HEK293 (cell line): Measurements from ENCODE around the gene RAP1GAP.

Source experiments
- CTCF ChIA-PET: fragments of 350-600 bp; formaldehyde crosslinking; extraction: SDS; loops from one replicate; lab custom pipeline; 2021; ENCODE audit warnings: antibody characterized with exemption; lab: Yijun Ruan, JAX
- POLR2A ChIA-PET: fragments of 300-600 bp; formaldehyde crosslinking; extraction: SDS; loops from one replicate; lab custom pipeline; 2020; ENCODE audit warnings: antibody characterized with exemption, inconsistent platforms; lab: Yijun Ruan, JAX
- H3K27ac ChIP-seq: fragments of 200-500 bp; sonication (Bioruptor generic); 2 replicates; pipeline ENCODE4 v1.5.1; 2014; ENCODE audit warnings: low read depth, low read length, control low read depth, inconsistent platforms; ENCODE audit errors: extremely low read depth
- H3K36me3 ChIP-seq, 2 experiments: fragments of 200-500 bp in 1 of 2; sonication (Bioruptor generic) in 1 of 2; 1 replicate in 1 of 2; 2 replicates in 1 of 2; pipeline ENCODE4 v1.5.1; 2014 to 2017; ENCODE audit warnings: inconsistent platforms in 2 of 2, low read length in 2 of 2; ENCODE audit not compliant: control insufficient read depth in 2 of 2, insufficient read depth in 1 of 2
- H3K4me1 ChIP-seq: fragments of 200-500 bp; sonication (Bioruptor generic); 2 replicates; pipeline ENCODE4 v1.5.1; 2014; ENCODE audit warnings: mild to moderate bottlenecking, low read length, inconsistent platforms; ENCODE audit not compliant: control insufficient read depth, insufficient read depth
- H3K4me3 ChIP-seq: 2 replicates; pipeline ENCODE4 v1.5.1; 2011; ENCODE audit warnings: low read depth, mild to moderate bottlenecking, control low read depth, low read length, moderate library complexity
- H3K9me3 ChIP-seq: fragments of 200-500 bp; sonication (Bioruptor generic); 2 replicates; pipeline ENCODE4 v1.5.1; 2014; ENCODE audit warnings: low read depth, low read length, inconsistent platforms; ENCODE audit not compliant: control insufficient read depth, insufficient read depth
- ELK4 ChIP-seq: IDR thresholded peaks from 2 replicates; pipeline ENCODE4 v1.6.1; 2011; ENCODE audit warnings: mild to moderate bottlenecking, low read depth, low read length, borderline replicate concordance
- KLF8 ChIP-seq: fragments of 450-650 bp; formaldehyde crosslinking; IDR thresholded peaks from 2 replicates; pipeline ENCODE4 v1.5.1; 2016; ENCODE audit warnings: missing biosample characterization, missing genetic modification characterization
- KLF9 ChIP-seq: fragments of 450-650 bp; formaldehyde crosslinking; IDR thresholded peaks from 2 replicates; pipeline ENCODE4 v1.5.1; 2016; ENCODE audit warnings: missing biosample characterization, missing genetic modification characterization, low read depth
- PRDM10 ChIP-seq: fragments of 450-650 bp; formaldehyde crosslinking; IDR thresholded peaks from 2 replicates; pipeline ENCODE4 v1.5.1; 2016; ENCODE audit warnings: missing biosample characterization, missing genetic modification characterization
- PRDM4 ChIP-seq: fragments of 450-650 bp; formaldehyde crosslinking; IDR thresholded peaks from 2 replicates; pipeline ENCODE4 v1.5.1; 2017; ENCODE audit warnings: missing biosample characterization, missing genetic modification characterization
- SETDB1 ChIP-seq: IDR thresholded peaks from one replicate; pipeline ENCODE4 v1.6.1; 2017; ENCODE audit warnings: mild to moderate bottlenecking, low read length, moderate library complexity, mixed read lengths; ENCODE audit not compliant: insufficient read length
- TCF7L2 ChIP-seq: IDR thresholded peaks from 2 replicates; pipeline ENCODE4 v1.6.1; 2011; ENCODE audit warnings: low read depth, mild to moderate bottlenecking, inconsistent platforms, low read length, moderate library complexity, borderline replicate concordance
- TRIM28 ChIP-seq: IDR thresholded peaks from 2 replicates; pipeline ENCODE4 v1.6.1; 2011; ENCODE audit warnings: low read length, control low read depth, borderline replicate concordance
- TSHZ1 ChIP-seq: fragments of 450-650 bp; formaldehyde crosslinking; IDR thresholded peaks from 2 replicates; pipeline ENCODE4 v1.5.1; 2016; ENCODE audit warnings: missing biosample characterization, missing genetic modification characterization, borderline replicate concordance
- ZFP69B ChIP-seq: fragments of 450-650 bp; formaldehyde crosslinking; IDR thresholded peaks from 2 replicates; pipeline ENCODE4 v1.5.1; 2016; ENCODE audit warnings: missing biosample characterization, missing genetic modification characterization
- ZNF175 ChIP-seq: fragments of 450-650 bp; formaldehyde crosslinking; IDR thresholded peaks from 2 replicates; pipeline ENCODE4 v1.5.1; 2016; ENCODE audit warnings: missing biosample characterization, missing genetic modification characterization
- ZNF335 ChIP-seq: fragments of 450-650 bp; formaldehyde crosslinking; conservative IDR thresholded peaks from 2 replicates; pipeline ENCODE4 v1.5.1; 2016; ENCODE audit warnings: missing biosample characterization, missing genetic modification characterization
- ZNF362 ChIP-seq: fragments of 450-650 bp; formaldehyde crosslinking; IDR thresholded peaks from 2 replicates; pipeline ENCODE4 v1.5.1; 2016; ENCODE audit warnings: missing biosample characterization, missing genetic modification characterization
- ZNF416 ChIP-seq: fragments of 450-650 bp; formaldehyde crosslinking; IDR thresholded peaks from 2 replicates; pipeline ENCODE4 v1.5.1; 2016; ENCODE audit warnings: missing biosample characterization, missing genetic modification characterization
- ZNF521 ChIP-seq: fragments of 450-650 bp; formaldehyde crosslinking; IDR thresholded peaks from 2 replicates; pipeline ENCODE4 v1.5.1; 2017; ENCODE audit warnings: missing biosample characterization, mild to moderate bottlenecking, missing genetic modification characterization
- ZNF561 ChIP-seq: fragments of 450-650 bp; IDR thresholded peaks from 2 replicates; pipeline ENCODE4 v1.5.1; 2018; ENCODE audit warnings: missing biosample characterization, missing genetic modification characterization, borderline replicate concordance
- ZNF623 ChIP-seq: fragments of 450-650 bp; formaldehyde crosslinking; IDR thresholded peaks from 2 replicates; pipeline ENCODE4 v1.5.1; 2016; ENCODE audit warnings: missing biosample characterization, missing genetic modification characterization
- ZNF692 ChIP-seq: fragments of 450-650 bp; formaldehyde crosslinking; IDR thresholded peaks from 2 replicates; pipeline ENCODE4 v1.5.1; 2016; ENCODE audit warnings: missing biosample characterization, missing genetic modification characterization
- ZNF785 ChIP-seq: fragments of 450-650 bp; formaldehyde crosslinking; IDR thresholded peaks from 2 replicates; pipeline ENCODE4 v1.5.1; 2016; ENCODE audit warnings: missing biosample characterization, missing genetic modification characterization

RAP1GAP gene

GRCh38 chr1:21681426-21681825 is 12.3 kb upstream of the RAP1GAP start:
- TF ChIP-seq ELK4: no peak
- H3K27ac ChIP-seq: no peak overlapping the region
- H3K4me3 ChIP-seq: no peak overlapping the region
- no peaks in the 10 kb centered on the region for H3K4me1 ChIP-seq
- CTCF ChIA-PET: no interaction called here
- H3K36me3 ChIP-seq: peaks cover 10 to 80% of the 10 kb centered on the region in 2 experiments
- POLR2A ChIA-PET: no interaction called here
- H3K9me3 ChIP-seq: no peaks in the 10 kb centered on the region

- no peak overlapping the region for H3K27ac ChIP-seq
- TF ChIP-seq ZNF521 (tag by site-specific recombination): no peak
- TF ChIP-seq TRIM28: no peak
- no peak for TF ChIP-seq ZNF335 (tag by site-specific recombination)
- TF ChIP-seq ZNF561 (tag by site-specific recombination): no peak
- no peak for TF ChIP-seq SETDB1
- TF ChIP-seq KLF8 (tag by site-specific recombination): no peak
- no peak for TF ChIP-seq PRDM4
- TF ChIP-seq TCF7L2: no peak
- TF ChIP-seq, all 188 proteins: peak for 0
- no peak overlapping the region for H3K4me3 ChIP-seq
- ChIA-PET CTCF (no interaction called here), POLR2A (no interaction called here)
- no peaks in the 10 kb centered on the region for H3K4me1 ChIP-seq
- peaks cover 10 to 74% of the 10 kb centered on the region in 2 experiments for H3K36me3 ChIP-seq
- no peaks in the 10 kb centered on the region for H3K9me3 ChIP-seq
Measured at GRCh38 chr1:21680918-21681317, 11.8 kb upstream of the RAP1GAP start.

- Histone ChIP-seq H3K27ac (no peak overlapping the region), H3K4me1 (no peaks in the 10 kb centered on the region), H3K9me3 (no peaks in the 10 kb centered on the region), H3K36me3 (peaks cover 7 to 69% of the 10 kb centered on the region in 2 experiments), H3K4me3 (no peak overlapping the region)
- POLR2A ChIA-PET: no interaction called here
- CTCF ChIA-PET: no interaction called here
- TF ChIP-seq PRDM10 (tag by site-specific recombination) (no peak), ZNF785 (no peak), ZNF416 (tag by site-specific recombination) (no peak), KLF9 (tag by site-specific recombination) (no peak), ZNF362 (no peak), ZNF623 (tag by site-specific recombination) (no peak), ZFP69B (tag by site-specific recombination) (no peak), ZNF692 (tag by site-specific recombination) (no peak), ZNF175 (tag by site-specific recombination) (no peak), TSHZ1 (tag by site-specific recombination) (no peak)
Measured at GRCh38 chr1:21680381-21680780, 11.2 kb upstream of the RAP1GAP start.
